K562 (cell line): ENCODE measurements around the gene USP31. TPM values are rescaled to one million over a fixed set of nuclear protein-coding genes. Genes with fewer than 3 reads are reported as not detected.

Experiments used
- ATF3 ChIP-seq, 2 experiments: fragments of 450-650 bp in 1 of 2; sonication (generic) in 1 of 2; formaldehyde crosslinking in 1 of 2; IDR thresholded peaks in 1 of 2; conservative IDR thresholded peaks in 1 of 2; 2 replicates each; pipeline versions ENCODE4 v1.6.1 to v1.8.1; 2016 to 2023; ENCODE audit warnings: mild to moderate bottlenecking in 2 of 2, moderate library complexity in 2 of 2, inconsistent platforms in 1 of 2, missing genetic modification reagents in 1 of 2
- DACH1 ChIP-seq: fragments of 450-650 bp; IDR thresholded peaks from 2 replicates; pipeline ENCODE4 v1.6.1; 2018; ENCODE audit not compliant: partially characterized antibody
- MCM5 ChIP-seq: fragments of 450-650 bp; IDR thresholded peaks from 2 replicates; pipeline ENCODE4 v1.6.1; 2016; ENCODE audit warnings: low read depth
- NFE2L1 ChIP-seq: fragments of 450-650 bp; IDR thresholded peaks from 2 replicates; pipeline ENCODE4 v1.6.1; 2016; ENCODE audit warnings: missing genetic modification characterization, low read depth, mild to moderate bottlenecking, missing compliant biosample characterization, moderate library complexity, borderline replicate concordance
- RFX5 ChIP-seq: IDR thresholded peaks from 2 replicates; pipeline ENCODE4 v1.6.1; 2011; ENCODE audit warnings: low read depth, mild to moderate bottlenecking, improper control_type of control experiment, low read length
- RUNX1 ChIP-seq: sonication (generic); IDR thresholded peaks from 2 replicates; pipeline ENCODE4 v1.6.1; 2016; ENCODE audit warnings: antibody characterized with exemption, low read depth
- SOX6 ChIP-seq: fragments of 450-650 bp; IDR thresholded peaks from 2 replicates; pipeline ENCODE4 v1.6.1; 2014; ENCODE audit warnings: mild to moderate bottlenecking
- TRIM24 ChIP-seq, 2 experiments: fragments of 450-650 bp; IDR thresholded peaks; 2 replicates each; pipeline ENCODE4 v1.6.1; 2016
- ZBTB11 ChIP-seq, 3 experiments: fragments of 200-800 bp in 1 of 3; fragments of 250-450 bp in 1 of 3; fragments of 450-650 bp in 1 of 3; sonication (Bioruptor Pico) in 1 of 3; sonication (Bioruptor generic) in 1 of 3; formaldehyde crosslinking in 1 of 3; IDR thresholded peaks; 2 replicates each; pipeline versions ENCODE4 v1.6.1 to v1.8.0; 2016 to 2022; ENCODE audit warnings: mild to moderate bottlenecking in 2 of 3, missing genetic modification characterization in 2 of 3, missing compliant biosample characterization in 1 of 3, moderate library complexity in 1 of 3
- ZNF561 ChIP-seq: fragments of 450-650 bp; formaldehyde crosslinking; conservative IDR thresholded peaks from 2 replicates; pipeline ENCODE4 v1.4.0; 2020; ENCODE audit warnings: mild to moderate bottlenecking, moderate library complexity
- polyA plus RNA-seq, 8 experiments: library from polyadenylated mRNA; depleted of rRNA in 4 of 8; stranded (reverse) in 5 of 8; unstranded in 3 of 8; fragments of >200 nt; fragmentation: Nextera tagmentation in 2 of 8; fragmentation: Illumina TruSeq in 1 of 8; extraction: Ambion mirVana in 2 of 8; extraction: Trizol in 1 of 8; gene quantifications; 2 replicates each; pipeline versions ENCODE4 v1.2.1 to v1.2.3, GENCODE V29; 2011 to 2014; ENCODE audit warnings: inconsistent platforms in 1 of 8, missing spikeins in 1 of 8
- total RNA-seq, 7 experiments: library from RNA; depleted of rRNA in 6 of 7; stranded (reverse); fragments of >200 nt in 6 of 7; fragmentation: Illumina TruSeq in 2 of 7; extraction: Trizol in 2 of 7; gene quantifications; 2 replicates each; pipeline versions ENCODE4 v1.2.1 to v1.2.3, GENCODE V29; 2011 to 2021; ENCODE audit warnings: low replicate concordance in 1 of 7
- TF ChIP-seq, protein P1 (sequence below): fragments of 450-650 bp; formaldehyde crosslinking; IDR thresholded peaks from 2 replicates; pipeline ENCODE4 v1.4.0; 2020; ENCODE audit warnings: mild to moderate bottlenecking, mixed read lengths

USP31 gene
- total and polyA plus RNA-seq, 9 of the 15 experiments (the other 6 are each of a cell fraction or from before 2014, with no cell fraction given), result 0.56 to 4.9 (median 2.9) TPM

DNA sequence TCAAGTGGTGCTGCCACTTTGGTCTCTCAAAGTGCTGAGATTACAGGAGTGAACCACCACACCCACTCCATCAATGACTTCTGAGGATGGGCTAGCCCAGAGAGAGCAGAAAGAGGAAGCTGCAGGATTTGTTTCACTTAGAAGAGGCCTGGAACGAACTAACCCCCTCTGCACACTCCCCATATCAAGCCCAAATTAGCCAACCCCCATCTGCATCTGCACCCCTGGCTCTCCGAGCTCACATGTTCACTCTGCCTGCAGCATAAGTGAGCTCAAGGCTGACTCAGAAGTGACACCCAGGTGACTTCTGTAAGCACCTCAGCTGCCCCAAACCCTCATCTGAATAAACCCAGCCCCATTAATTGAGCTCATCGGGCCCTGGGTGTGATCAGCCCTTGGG is 38.1 kb upstream of the USP31 start (continued):
- TF ChIP-seq ZBTB11 (CRISPR knock-in tag; IDR thresholded peaks at IDR 0.05) (no peak), ATF3 (IDR thresholded peaks at IDR 0.05) (no peak), ATF3 (CRISPR knock-in tag; conservative IDR thresholded peaks at IDR 0.05) (no peak), NFE2L1 (no peak), SOX6 (no peak), RUNX1 (no peak), DACH1 (no peak), ZNF561 (CRISPR knock-in tag) (no peak), RFX5 (no peak), TRIM24 (IDR thresholded peaks at IDR 0.05) (no peak), MCM5 (no peak)
- TF ChIP-seq, protein P1, sequence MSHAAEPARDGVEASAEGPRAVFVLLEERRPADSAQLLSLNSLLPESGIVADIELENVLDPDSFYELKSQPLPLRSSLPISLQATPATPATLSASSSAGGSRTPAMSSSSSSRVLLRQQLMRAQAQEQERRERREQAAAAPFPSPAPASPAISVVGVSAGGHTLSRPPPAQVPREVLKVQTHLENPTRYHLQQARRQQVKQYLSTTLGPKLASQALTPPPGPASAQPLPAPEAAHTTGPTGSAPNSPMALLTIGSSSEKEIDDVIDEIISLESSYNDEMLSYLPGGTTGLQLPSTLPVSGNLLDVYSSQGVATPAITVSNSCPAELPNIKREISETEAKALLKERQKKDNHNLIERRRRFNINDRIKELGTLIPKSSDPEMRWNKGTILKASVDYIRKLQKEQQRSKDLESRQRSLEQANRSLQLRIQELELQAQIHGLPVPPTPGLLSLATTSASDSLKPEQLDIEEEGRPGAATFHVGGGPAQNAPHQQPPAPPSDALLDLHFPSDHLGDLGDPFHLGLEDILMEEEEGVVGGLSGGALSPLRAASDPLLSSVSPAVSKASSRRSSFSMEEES (CRISPR knock-in tag), result no peak
